ENCODE measurements around the gene WNT3A.

DNA sequence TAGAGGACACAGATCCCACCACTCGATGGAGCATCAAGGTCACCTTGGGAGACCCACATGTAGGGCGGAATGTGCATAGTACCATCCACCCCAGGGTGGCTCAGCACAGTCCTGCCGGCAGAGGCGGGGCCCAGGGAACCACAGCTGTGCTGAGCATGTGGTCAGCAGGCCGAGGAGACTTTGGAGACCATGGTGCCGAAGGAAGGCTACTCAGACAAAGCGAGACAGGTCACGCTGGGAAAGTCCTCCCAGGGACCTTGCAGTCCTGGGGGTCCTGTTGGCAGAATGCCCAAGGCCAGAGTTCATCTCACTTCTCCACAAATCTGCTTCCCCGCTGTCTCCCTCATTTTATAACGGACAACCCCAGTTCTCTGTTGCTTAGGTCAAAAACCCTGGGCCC is 22.5 kb downstream of the WNT3A start:
- TF ChIP-seq, protein P1, sequence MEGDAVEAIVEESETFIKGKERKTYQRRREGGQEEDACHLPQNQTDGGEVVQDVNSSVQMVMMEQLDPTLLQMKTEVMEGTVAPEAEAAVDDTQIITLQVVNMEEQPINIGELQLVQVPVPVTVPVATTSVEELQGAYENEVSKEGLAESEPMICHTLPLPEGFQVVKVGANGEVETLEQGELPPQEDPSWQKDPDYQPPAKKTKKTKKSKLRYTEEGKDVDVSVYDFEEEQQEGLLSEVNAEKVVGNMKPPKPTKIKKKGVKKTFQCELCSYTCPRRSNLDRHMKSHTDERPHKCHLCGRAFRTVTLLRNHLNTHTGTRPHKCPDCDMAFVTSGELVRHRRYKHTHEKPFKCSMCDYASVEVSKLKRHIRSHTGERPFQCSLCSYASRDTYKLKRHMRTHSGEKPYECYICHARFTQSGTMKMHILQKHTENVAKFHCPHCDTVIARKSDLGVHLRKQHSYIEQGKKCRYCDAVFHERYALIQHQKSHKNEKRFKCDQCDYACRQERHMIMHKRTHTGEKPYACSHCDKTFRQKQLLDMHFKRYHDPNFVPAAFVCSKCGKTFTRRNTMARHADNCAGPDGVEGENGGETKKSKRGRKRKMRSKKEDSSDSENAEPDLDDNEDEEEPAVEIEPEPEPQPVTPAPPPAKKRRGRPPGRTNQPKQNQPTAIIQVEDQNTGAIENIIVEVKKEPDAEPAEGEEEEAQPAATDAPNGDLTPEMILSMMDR (IDR thresholded peaks at IDR 0.05): no peak
- no peak for TF ChIP-seq POLR2A (IDR thresholded peaks at IDR 0.05)
